ENCODE data around the gene RTP4.

The RTP4 gene, protein sequence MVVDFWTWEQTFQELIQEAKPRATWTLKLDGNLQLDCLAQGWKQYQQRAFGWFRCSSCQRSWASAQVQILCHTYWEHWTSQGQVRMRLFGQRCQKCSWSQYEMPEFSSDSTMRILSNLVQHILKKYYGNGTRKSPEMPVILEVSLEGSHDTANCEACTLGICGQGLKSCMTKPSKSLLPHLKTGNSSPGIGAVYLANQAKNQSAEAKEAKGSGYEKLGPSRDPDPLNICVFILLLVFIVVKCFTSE

DNA sequence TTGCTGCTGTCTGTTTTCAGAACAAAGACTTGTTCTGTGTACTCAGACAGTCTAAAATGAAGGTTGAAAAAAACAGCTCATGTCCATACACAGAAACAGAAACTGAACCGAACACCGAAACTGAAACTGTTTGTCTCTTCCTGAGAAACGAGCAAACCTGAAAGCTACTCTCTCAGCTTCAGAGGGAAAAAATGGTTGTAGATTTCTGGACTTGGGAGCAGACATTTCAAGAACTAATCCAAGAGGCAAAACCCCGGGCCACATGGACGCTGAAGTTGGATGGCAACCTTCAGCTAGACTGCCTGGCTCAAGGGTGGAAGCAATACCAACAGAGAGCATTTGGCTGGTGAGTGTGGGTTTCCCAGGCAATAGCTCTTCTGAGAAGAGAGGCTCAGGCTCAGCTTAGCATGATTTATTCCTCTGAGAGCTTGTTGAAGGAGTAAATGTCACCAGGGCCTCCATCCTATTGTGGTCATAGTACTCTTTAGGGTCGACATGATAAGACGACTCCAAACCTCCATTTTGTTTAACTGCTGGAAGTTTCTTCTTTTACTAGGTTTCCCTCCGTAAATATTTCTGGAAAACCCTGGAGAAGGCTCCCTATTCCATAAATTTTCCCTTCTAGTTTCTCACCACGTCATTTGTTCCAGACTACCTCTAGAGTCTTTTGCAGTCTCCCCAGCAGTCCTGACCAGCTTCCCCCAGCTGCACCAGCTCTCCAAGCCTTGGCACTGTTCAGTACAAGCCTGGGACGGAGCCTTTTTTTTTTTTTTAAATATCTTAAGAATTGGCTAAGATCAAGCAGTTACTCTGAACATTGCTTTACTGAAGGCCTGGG, at the start of gene RTP4:
Gene RTP4, plus strand, starts transcription at position 135 of the 838 bp plus-strand sequence. Its CDS starts 57 bp downstream, at position 192.
- DNase-seq = peak; percentile 12

- DNase-seq = peak; percentile 30
Measured at GRCh38 chr3:187318819-187319616, 49.2 kb upstream of the RTP4 start.

DNA sequence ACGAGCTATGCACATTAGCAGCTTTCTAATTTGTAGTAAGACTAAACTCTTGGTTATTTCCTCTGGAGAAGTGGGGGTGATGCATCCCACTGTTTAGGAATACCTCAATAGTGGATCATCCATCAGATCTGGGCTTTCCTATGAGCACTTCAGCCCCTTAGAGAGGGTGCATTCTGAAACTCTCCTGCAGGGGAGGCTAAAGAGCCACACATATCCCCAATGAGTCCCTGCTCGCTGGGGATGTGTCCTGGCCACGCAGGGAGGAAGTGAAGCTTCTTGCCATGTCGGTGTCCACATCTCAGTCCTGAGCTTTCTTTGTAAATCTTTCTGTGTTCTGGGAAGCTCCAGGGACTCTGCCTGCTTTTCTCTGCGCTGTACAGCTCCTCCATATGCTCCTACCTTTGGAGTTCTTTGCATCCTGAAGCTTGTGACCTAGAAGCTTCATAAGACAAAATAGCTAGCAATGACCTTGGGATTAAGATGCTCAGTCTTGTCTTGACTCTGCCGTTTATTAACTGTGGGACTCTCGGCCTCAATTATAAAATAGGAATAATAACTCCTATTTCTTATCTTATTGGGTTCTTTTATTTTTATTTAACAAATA, 48.4 kb upstream of the RTP4 start:
- peak; percentile 36 for DNase-seq

GRCh38 chr3:187321766-187322165, 46.4 kb upstream of the RTP4 start:
- DNase-seq = no peak

DNA sequence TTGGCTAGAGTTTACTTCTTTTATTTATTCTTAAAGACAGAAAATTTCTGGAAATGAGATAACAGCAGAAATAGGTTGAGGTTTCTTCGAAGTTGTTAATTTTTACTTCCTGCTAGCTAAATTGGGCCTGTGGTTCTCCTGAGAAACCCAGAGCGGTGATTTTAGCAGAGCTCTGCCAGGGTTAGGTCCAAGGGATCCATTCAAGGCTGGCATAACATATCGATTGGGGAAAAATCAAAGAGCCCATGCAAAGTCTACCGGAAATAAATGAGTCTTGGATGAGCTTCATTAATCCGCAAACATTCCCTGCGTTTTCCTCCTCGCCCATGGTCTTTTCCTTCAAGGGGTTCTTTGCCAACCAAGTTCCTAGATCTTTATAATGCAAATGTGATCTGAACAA, 45.9 kb upstream of the RTP4 start:
- DNase-seq = no peak

GRCh38 chr3:187323091-187323490, 45.1 kb upstream of the RTP4 start:
- DNase-seq = no peak

GRCh38 chr3:187325632-187326031, 42.6 kb upstream of the RTP4 start:
- DNase-seq = no peak

- no peak for DNase-seq
Measured at GRCh38 chr3:187327845-187328244, 40.3 kb upstream of the RTP4 start.

GRCh38 chr3:187328691-187329090, 39.5 kb upstream of the RTP4 start:
- no peak for DNase-seq

GRCh38 chr3:187334904-187335303, 33.3 kb upstream of the RTP4 start:
- DNase-seq = no peak

DNA sequence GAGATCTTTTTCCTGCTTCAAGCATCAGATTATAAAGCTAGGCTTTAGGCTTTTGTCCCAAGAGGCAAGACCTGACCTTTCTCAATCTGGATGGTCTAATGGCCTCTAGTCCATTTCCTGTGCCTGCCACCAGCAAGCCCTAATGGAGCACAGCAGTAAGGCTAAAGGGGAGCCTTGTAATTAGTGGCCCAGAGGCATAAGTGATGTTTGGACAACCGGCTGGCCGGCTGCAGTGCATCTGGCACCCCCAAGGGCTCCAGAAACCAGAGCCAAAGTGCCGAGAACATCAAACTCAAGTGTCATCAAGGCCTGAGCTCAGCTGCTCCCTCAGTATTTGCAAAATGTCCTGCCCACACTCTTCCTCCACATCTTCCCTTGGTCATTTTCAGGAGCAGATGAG, 31.9 kb upstream of the RTP4 start:
- DNase-seq = no peak

GRCh38 chr3:187340578-187340977, 27.6 kb upstream of the RTP4 start:
- no peak for DNase-seq

GRCh38 chr3:187342255-187342654, 25.9 kb upstream of the RTP4 start:
- no peak for DNase-seq

- DNase-seq = no peak
Measured at GRCh38 chr3:187343670-187344069, 24.5 kb upstream of the RTP4 start.

GRCh38 chr3:187352581-187353575, 15.3 kb upstream of the RTP4 start:
- DNase-seq = no peak

- no peak for DNase-seq
Measured at GRCh38 chr3:187358068-187358467, 10.1 kb upstream of the RTP4 start.

- DNase-seq = no peak
Measured at GRCh38 chr3:187359798-187360486, 8.2 kb upstream of the RTP4 start.

DNA sequence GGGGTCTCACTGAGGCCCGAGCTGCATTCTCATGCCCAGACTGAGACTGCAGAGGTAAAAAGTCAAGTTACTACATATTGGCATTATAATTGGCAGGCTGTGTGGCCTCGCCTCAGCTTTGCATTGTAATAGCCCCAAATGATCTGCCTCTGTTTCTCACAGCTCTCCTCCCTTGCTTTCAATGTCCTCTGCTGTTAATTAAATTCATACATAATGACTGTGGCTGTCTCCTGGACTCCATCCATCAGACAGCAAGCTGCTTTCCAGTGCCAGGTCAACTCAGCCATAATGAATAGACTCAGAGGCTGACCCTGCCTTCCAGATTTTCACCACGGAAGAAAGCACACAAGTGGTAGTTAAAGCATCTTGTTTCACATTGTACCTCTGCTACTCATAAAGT, 7.6 kb upstream of the RTP4 start:
- no peak for DNase-seq

DNA sequence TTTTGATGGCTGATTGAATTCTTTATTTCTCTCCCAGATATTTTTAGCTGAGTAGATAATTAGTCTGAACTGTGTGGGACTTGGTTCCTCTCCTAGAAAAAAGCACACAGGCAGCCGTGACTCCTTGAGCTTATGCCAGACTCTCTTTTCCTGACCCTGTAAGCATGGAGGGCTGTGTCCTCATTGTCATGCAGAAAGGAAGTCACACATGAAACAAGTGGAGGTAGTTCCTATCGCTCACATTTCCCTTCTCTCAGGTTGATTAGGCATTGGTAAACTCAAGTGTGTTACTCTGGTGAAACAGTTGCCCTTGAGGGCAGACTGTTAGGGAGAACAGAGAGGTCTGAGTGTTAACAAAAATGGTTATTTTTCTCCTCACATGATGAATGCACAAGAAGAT, 6.3 kb upstream of the RTP4 start:
- no peak for DNase-seq

GRCh38 chr3:187367561-187368103, 553 bp upstream of the RTP4 start:
- DNase-seq = no peak

- no peak for DNase-seq
Measured at GRCh38 chr3:187369089-187369447, 883 bp downstream of the RTP4 start.

All from activated gamma-delta T cell treated with Interleukin-2 at 50 U/mL for 16 hours (primary cell).